ENCODE measurements around the gene GPSM3.

GRCh38 chr6:32153564-32154513 lies 38.6 kb downstream of the GPSM3 start, which contains the start of gene PPT2:
- TF ChIP-seq, protein P1, sequence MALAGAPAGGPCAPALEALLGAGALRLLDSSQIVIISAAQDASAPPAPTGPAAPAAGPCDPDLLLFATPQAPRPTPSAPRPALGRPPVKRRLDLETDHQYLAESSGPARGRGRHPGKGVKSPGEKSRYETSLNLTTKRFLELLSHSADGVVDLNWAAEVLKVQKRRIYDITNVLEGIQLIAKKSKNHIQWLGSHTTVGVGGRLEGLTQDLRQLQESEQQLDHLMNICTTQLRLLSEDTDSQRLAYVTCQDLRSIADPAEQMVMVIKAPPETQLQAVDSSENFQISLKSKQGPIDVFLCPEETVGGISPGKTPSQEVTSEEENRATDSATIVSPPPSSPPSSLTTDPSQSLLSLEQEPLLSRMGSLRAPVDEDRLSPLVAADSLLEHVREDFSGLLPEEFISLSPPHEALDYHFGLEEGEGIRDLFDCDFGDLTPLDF (CRISPR knock-in tag; IDR thresholded peaks at IDR 0.05): no peak
- TF ChIP-seq, protein P2, sequence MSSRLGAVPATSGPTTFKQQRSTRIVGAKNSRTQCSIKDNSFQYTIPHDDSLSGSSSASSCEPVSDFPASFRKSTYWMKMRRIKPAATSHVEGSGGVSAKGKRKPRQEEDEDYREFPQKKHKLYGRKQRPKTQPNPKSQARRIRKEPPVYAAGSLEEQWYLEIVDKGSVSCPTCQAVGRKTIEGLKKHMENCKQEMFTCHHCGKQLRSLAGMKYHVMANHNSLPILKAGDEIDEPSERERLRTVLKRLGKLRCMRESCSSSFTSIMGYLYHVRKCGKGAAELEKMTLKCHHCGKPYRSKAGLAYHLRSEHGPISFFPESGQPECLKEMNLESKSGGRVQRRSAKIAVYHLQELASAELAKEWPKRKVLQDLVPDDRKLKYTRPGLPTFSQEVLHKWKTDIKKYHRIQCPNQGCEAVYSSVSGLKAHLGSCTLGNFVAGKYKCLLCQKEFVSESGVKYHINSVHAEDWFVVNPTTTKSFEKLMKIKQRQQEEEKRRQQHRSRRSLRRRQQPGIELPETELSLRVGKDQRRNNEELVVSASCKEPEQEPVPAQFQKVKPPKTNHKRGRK (CRISPR knock-in tag; IDR thresholded peaks at IDR 0.05; ENCODE audit: borderline replicate concordance): no peak
- TF ChIP-seq FOXP4 (CRISPR knock-in tag; IDR thresholded peaks at IDR 0.05): 0 out of 2 replicates have a peak, but pooled peaks have one; percentile 37
- no peak for TF ChIP-seq ERG (CRISPR knock-in tag; IDR thresholded peaks at IDR 0.05)
- TF ChIP-seq CTCF (IDR thresholded peaks at IDR 0.05): no peak
- TF ChIP-seq, protein P3, sequence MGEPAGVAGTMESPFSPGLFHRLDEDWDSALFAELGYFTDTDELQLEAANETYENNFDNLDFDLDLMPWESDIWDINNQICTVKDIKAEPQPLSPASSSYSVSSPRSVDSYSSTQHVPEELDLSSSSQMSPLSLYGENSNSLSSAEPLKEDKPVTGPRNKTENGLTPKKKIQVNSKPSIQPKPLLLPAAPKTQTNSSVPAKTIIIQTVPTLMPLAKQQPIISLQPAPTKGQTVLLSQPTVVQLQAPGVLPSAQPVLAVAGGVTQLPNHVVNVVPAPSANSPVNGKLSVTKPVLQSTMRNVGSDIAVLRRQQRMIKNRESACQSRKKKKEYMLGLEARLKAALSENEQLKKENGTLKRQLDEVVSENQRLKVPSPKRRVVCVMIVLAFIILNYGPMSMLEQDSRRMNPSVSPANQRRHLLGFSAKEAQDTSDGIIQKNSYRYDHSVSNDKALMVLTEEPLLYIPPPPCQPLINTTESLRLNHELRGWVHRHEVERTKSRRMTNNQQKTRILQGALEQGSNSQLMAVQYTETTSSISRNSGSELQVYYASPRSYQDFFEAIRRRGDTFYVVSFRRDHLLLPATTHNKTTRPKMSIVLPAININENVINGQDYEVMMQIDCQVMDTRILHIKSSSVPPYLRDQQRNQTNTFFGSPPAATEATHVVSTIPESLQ (CRISPR knock-in tag; IDR thresholded peaks at IDR 0.05): no peak
- TF ChIP-seq ELF4 (CRISPR knock-in tag; IDR thresholded peaks at IDR 0.05; ENCODE audit: low read depth): no peak
- no peak for TF ChIP-seq ZBTB21 (CRISPR knock-in tag; IDR thresholded peaks at IDR 0.05; ENCODE audit: borderline replicate concordance)
- TF ChIP-seq FOXP1 (CRISPR knock-in tag; IDR thresholded peaks at IDR 0.05; ENCODE audit: borderline replicate concordance): no peak
- no peak for TF ChIP-seq E2F5 (CRISPR knock-in tag; IDR thresholded peaks at IDR 0.05)
- TF ChIP-seq TEAD4 (CRISPR knock-in tag; IDR thresholded peaks at IDR 0.05): no peak
- TF ChIP-seq ZNF317 (CRISPR knock-in tag; IDR thresholded peaks at IDR 0.05; ENCODE audit: borderline replicate concordance, low read depth): no peak
- TF ChIP-seq, protein P4, sequence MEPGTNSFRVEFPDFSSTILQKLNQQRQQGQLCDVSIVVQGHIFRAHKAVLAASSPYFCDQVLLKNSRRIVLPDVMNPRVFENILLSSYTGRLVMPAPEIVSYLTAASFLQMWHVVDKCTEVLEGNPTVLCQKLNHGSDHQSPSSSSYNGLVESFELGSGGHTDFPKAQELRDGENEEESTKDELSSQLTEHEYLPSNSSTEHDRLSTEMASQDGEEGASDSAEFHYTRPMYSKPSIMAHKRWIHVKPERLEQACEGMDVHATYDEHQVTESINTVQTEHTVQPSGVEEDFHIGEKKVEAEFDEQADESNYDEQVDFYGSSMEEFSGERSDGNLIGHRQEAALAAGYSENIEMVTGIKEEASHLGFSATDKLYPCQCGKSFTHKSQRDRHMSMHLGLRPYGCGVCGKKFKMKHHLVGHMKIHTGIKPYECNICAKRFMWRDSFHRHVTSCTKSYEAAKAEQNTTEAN (CRISPR knock-in tag; IDR thresholded peaks at IDR 0.05): no peak
- TF ChIP-seq, protein P5, sequence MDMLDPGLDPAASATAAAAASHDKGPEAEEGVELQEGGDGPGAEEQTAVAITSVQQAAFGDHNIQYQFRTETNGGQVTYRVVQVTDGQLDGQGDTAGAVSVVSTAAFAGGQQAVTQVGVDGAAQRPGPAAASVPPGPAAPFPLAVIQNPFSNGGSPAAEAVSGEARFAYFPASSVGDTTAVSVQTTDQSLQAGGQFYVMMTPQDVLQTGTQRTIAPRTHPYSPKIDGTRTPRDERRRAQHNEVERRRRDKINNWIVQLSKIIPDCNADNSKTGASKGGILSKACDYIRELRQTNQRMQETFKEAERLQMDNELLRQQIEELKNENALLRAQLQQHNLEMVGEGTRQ (CRISPR knock-in tag; IDR thresholded peaks at IDR 0.05): no peak
